Natural killer cell (primary cell): ENCODE results near the gene EPHB1. TPM values are rescaled to one million over a fixed set of nuclear protein-coding genes. Genes with fewer than 3 reads are reported as not detected.

ENCODE experiments used
- ATAC-seq, 3 donors: fragments of 150-1000 bp in 2 of 3; fragments of 200-7000 bp in 1 of 3; cut with Tn5 transposase; 1 replicate in 1 of 3; 2 replicates in 2 of 3; pipeline ENCODE4 v1.10.0; 2021; ENCODE audit warnings: mild to moderate bottlenecking in 2 of 3, moderate library complexity in 2 of 3
- DNase-seq, 2 donors: peaks; one replicate each; pipeline versions ENCODE4 v3.0.0 to v3.0.0-alpha.2; 2013 to 2021; ENCODE audit warnings: mixed read lengths in 1 of 2
- H3K27ac ChIP-seq: one replicate; pipeline ENCODE4 v1.5.1; 2013; ENCODE audit warnings: mild to moderate bottlenecking, low read length
- H3K27me3 ChIP-seq: one replicate; pipeline ENCODE4 v1.6.1; 2013; ENCODE audit warnings: low read length; ENCODE audit not compliant: control insufficient read depth, insufficient read depth
- H3K36me3 ChIP-seq: one replicate; pipeline ENCODE4 v1.6.1; 2013; ENCODE audit warnings: low read length; ENCODE audit not compliant: control insufficient read depth, insufficient read depth
- H3K4me1 ChIP-seq: one replicate; pipeline ENCODE4 v1.6.1; 2013; ENCODE audit warnings: low read length; ENCODE audit not compliant: control insufficient read depth, insufficient read depth
- H3K4me3 ChIP-seq: one replicate; pipeline ENCODE4 v1.5.1; 2013; ENCODE audit warnings: low read length
- H3K9me3 ChIP-seq: one replicate; pipeline ENCODE4 v1.6.1; 2013; ENCODE audit warnings: low read length; ENCODE audit not compliant: control insufficient read depth, insufficient read depth
- H3K27ac Mint-ChIP-seq, 2 donors: one replicate each; pipeline ENCODE4 v1.8.0; 2022; ENCODE audit warnings: mild to moderate bottlenecking in 2 of 2, mixed read lengths in 2 of 2, moderate library complexity in 1 of 2
- H3K27me3 Mint-ChIP-seq, 2 donors: one replicate each; pipeline ENCODE4 v1.8.0; 2022; ENCODE audit warnings: low read depth in 2 of 2, mixed read lengths in 2 of 2
- H3K36me3 Mint-ChIP-seq: one replicate; pipeline ENCODE4 v1.8.0; 2022; ENCODE audit warnings: mixed read lengths
- H3K4me1 Mint-ChIP-seq, 2 donors: one replicate each; pipeline ENCODE4 v1.8.0; 2022; ENCODE audit warnings: mixed read lengths in 2 of 2
- H3K4me3 Mint-ChIP-seq: one replicate; pipeline ENCODE4 v1.8.0; 2022; ENCODE audit warnings: mild to moderate bottlenecking, moderate library complexity, mixed read lengths
- H3K9me3 Mint-ChIP-seq, 2 donors: one replicate each; pipeline ENCODE4 v1.8.0; 2022; ENCODE audit warnings: mixed read lengths in 2 of 2
- CTCF ChIP-seq: fragments of 200-600 bp; IDR thresholded peaks from one replicate; pipeline ENCODE4 v1.8.0; 2022; ENCODE audit warnings: antibody characterized with exemption
- WGBS: methylation state at CpG from one replicate; pipeline ENCODE4 v1.1.7; 2013; ENCODE audit warnings: missing lambda C conversion rate; ENCODE audit not compliant: insufficient coverage; 5-methylcytosine and 5-hydroxymethylcytosine counted together
- intact Hi-C: fragments of 100-400 bp; cut with micrococcal nuclease; formaldehyde crosslinking; loops from one replicate; pipeline ENCODE4 v1.14.2; 2022
- total RNA-seq, 4 donors: library from RNA; stranded (reverse); fragments of 120-200 nt in 1 of 4; gene quantifications; one replicate each; pipeline versions ENCODE4 v1.2.3 to v1.2.4, GENCODE V29; 2013 to 2022

EPHB1 gene
- total RNA-seq, 3 donors from 2014 or later (not counting 1 experiment from before 2014, with no cell fraction given): 0.60 TPM; not detected in 2

- no peaks in the 10 kb centered on the region for H3K9me3 ChIP-seq
- Mint-ChIP-seq H3K27ac (no peak overlapping the region), H3K4me1 (peaks cover 8 to 9% of the 10 kb centered on the region in 2 donors), H3K27me3 (peaks cover 0 to 4% of the 10 kb centered on the region in 2 donors), H3K4me3 (no peak overlapping the region), H3K9me3 (no peaks in the 10 kb centered on the region), H3K36me3 (no peaks in the 10 kb centered on the region)
- 85% methylated on average over 4 of the region's 4 CpGs for WGBS
- no peaks in the 10 kb centered on the region for H3K36me3 ChIP-seq
- H3K27ac ChIP-seq: no peak overlapping the region
- H3K27me3 ChIP-seq: no peaks in the 10 kb centered on the region
- no peak for TF ChIP-seq CTCF
- ATAC-seq (no peak), DNase-seq (no peak)
- H3K4me3 ChIP-seq: no peak overlapping the region
- intact Hi-C loops: no loop called here
- H3K4me1 ChIP-seq: peaks cover 4% of the 10 kb centered on the region
These were observed 86.2 kb downstream of the EPHB1 start for GRCh38 chr3:134881305-134881704.

GRCh38 chr3:134883697-134884385 lies 88.8 kb downstream of the EPHB1 start:
- ATAC-seq: no peak
- no peaks in the 10 kb centered on the region for H3K36me3 Mint-ChIP-seq
- no peak for DNase-seq
- 91% methylated on average over 4 of the region's 5 CpGs for WGBS
- no peaks in the 10 kb centered on the region for H3K9me3 Mint-ChIP-seq
- no peaks in the 10 kb centered on the region for H3K27me3 ChIP-seq
- H3K4me1 ChIP-seq: peaks cover 4% of the 10 kb centered on the region
- H3K27me3 Mint-ChIP-seq: peaks cover 0 to 4% of the 10 kb centered on the region in 2 donors
- H3K4me1 Mint-ChIP-seq: peaks cover 8 to 9% of the 10 kb centered on the region in 2 donors
- TF ChIP-seq CTCF: no peak
- no peak overlapping the region for H3K4me3 Mint-ChIP-seq
- intact Hi-C loops: no loop called here
- H3K27ac ChIP-seq: no peak overlapping the region
- no peaks in the 10 kb centered on the region for H3K36me3 ChIP-seq
- H3K9me3 ChIP-seq: no peaks in the 10 kb centered on the region
- H3K27ac Mint-ChIP-seq: no peak overlapping the region
- no peak overlapping the region for H3K4me3 ChIP-seq

- Mint-ChIP-seq H3K4me3 (no peak overlapping the region), H3K4me1 (peaks cover 8 to 9% of the 10 kb centered on the region in 2 donors)
- no peak for DNase-seq
These were observed 91.0 kb downstream of the EPHB1 start for GRCh38 chr3:134885877-134886621.

More at GRCh38 chr3:134885877-134886621, 91.0 kb downstream of the EPHB1 start:
- H3K9me3 Mint-ChIP-seq: no peaks in the 10 kb centered on the region
- H3K4me3 ChIP-seq: no peak overlapping the region
- H3K27ac ChIP-seq: no peak overlapping the region
- H3K36me3 Mint-ChIP-seq: no peaks in the 10 kb centered on the region
- H3K27me3 ChIP-seq: no peaks in the 10 kb centered on the region
- ATAC-seq: no peak
- TF ChIP-seq CTCF: no peak
- 51% methylated on average over 6 of the region's 6 CpGs for whole genome bisulfite sequencing
- peaks cover 0 to 4% of the 10 kb centered on the region in 2 donors for H3K27me3 Mint-ChIP-seq
- no peak overlapping the region for H3K27ac Mint-ChIP-seq
- H3K36me3 ChIP-seq: no peaks in the 10 kb centered on the region
- intact Hi-C loops: no loop called here
- H3K9me3 ChIP-seq: no peaks in the 10 kb centered on the region
- H3K4me1 ChIP-seq: peaks cover 4% of the 10 kb centered on the region
